A673 (cell line): ENCODE results near the gene AGAP1.

Experiments used
- CTCF ChIP-seq: fragments of 300-800, 200-600 bp; sonication (generic); conservative IDR thresholded peaks from 2 replicates; pipeline ENCODE4 v1.5.1; 2017; ENCODE audit warnings: low read depth, mild to moderate bottlenecking, antibody characterized with exemption, low read length, moderate library complexity, mixed read lengths
- EZH2 ChIP-seq: fragments of 200-600 bp; sonication (generic); IDR thresholded peaks from 2 replicates; pipeline ENCODE4 v1.6.1; 2017; ENCODE audit warnings: borderline replicate concordance, low read depth, mild to moderate bottlenecking, mixed read lengths, antibody characterized with exemption, low read length; ENCODE audit not compliant: poor library complexity, severe bottlenecking

- no peak for TF ChIP-seq CTCF
- TF ChIP-seq EZH2: no peak
These were observed 58.8 kb downstream of the AGAP1 start for GRCh38 chr2:235552671-235553070.
